HFFc6 (cell line): Measurements from ENCODE around the gene SPAG8. TPM values are rescaled to one million over a fixed set of nuclear protein-coding genes. Genes with fewer than 3 reads are reported as not detected.
A peak's percentile ranks its signal among the peaks of the same experiment; 100 is the strongest.

ENCODE experiments used
- DNase-seq: peaks from one replicate; pipeline ENCODE4 v3.0.0-alpha.2; 2018
- H3K27ac Mint-ChIP-seq: 2 replicates; pipeline ENCODE4 v1.8.0; 2020; ENCODE audit warnings: mild to moderate bottlenecking, mixed read lengths
- H3K27me3 Mint-ChIP-seq: 2 replicates; pipeline ENCODE4 v1.8.0; 2021; ENCODE audit warnings: mild to moderate bottlenecking, moderate library complexity, mixed read lengths; ENCODE audit not compliant: insufficient read depth
- H3K36me3 Mint-ChIP-seq: 2 replicates; pipeline ENCODE4 v1.8.0; 2021; ENCODE audit warnings: low read depth, mixed read lengths
- H3K4me1 Mint-ChIP-seq: 2 replicates; pipeline ENCODE4 v1.8.0; 2020; ENCODE audit warnings: low read depth, mixed read lengths
- H3K4me3 Mint-ChIP-seq: 2 replicates; pipeline ENCODE4 v1.8.0; 2020; ENCODE audit warnings: mild to moderate bottlenecking, moderate library complexity, mixed read lengths
- H3K9me3 Mint-ChIP-seq: 2 replicates; pipeline ENCODE4 v1.8.0; 2020; ENCODE audit warnings: mild to moderate bottlenecking, mixed read lengths
- CTCF ChIP-seq: fragments of 200-600 bp; sonication (generic); IDR thresholded peaks from 2 replicates; pipeline ENCODE4 v1.5.0; 2021; ENCODE audit warnings: antibody characterized with exemption, mild to moderate bottlenecking
- total RNA-seq, 6 experiments: library from RNA; stranded (reverse); fragmentation: NEBNext Ultra II Directional; extraction: Animal tissue kit (Norgen Biotek cat#: 25700); gene quantifications; 2 replicates in 1 of 6; 3 replicates in 5 of 6; pipeline ENCODE4 v1.2.3, GENCODE V29; 2021

The SPAG8 gene
- total RNA-seq, 6 experiments from 2014 or later: 0.80 to 1.7 (median 1.2) TPM

GRCh38 chr9:35829084-35829763 lies 17.2 kb upstream of the SPAG8 start, which contains the start of gene TMEM8B:
TMEM8B (plus strand) TSS chr9:35829228; CDS start chr9:35829448, 220 bp downstream.
- DNase-seq: peak; percentile 79
- Mint-ChIP-seq H3K27me3 (no peaks in the 10 kb centered on the region; the same call in 1 of the 2 replicates), H3K4me1 (peaks cover 62% of the 10 kb centered on the region), H3K4me3 (peak within 1 kb of the TSS; percentile 93), H3K36me3 (no peaks in the 10 kb centered on the region), H3K9me3 (no peaks in the 10 kb centered on the region), H3K27ac (peak within 1 kb of the TSS; percentile 85)
- TF ChIP-seq CTCF: no peak

GRCh38 chr9:35828716-35829083 lies 16.6 kb upstream of the SPAG8 start, which contains the start of gene FAM221B:
FAM221B (minus strand) TSS chr9:35828732; CDS start chr9:35826161, 2,571 bp downstream.
- H3K27ac Mint-ChIP-seq: peak within 1 kb of the TSS; percentile 85
- H3K27me3 Mint-ChIP-seq: no peaks in the 10 kb centered on the region; the same call in 1 of the 2 replicates
- H3K4me1 Mint-ChIP-seq: peaks cover 58% of the 10 kb centered on the region
- H3K9me3 Mint-ChIP-seq: no peaks in the 10 kb centered on the region
- no peaks in the 10 kb centered on the region for H3K36me3 Mint-ChIP-seq
- no peak for DNase-seq
- peak within 1 kb of the TSS; percentile 93 for H3K4me3 Mint-ChIP-seq
- no peak for TF ChIP-seq CTCF

GRCh38 chr9:35827486-35827885 lies 15.4 kb upstream of the SPAG8 start:
- peak; percentile 65 for DNase-seq
- Mint-ChIP-seq H3K4me1 (peaks cover 61% of the 10 kb centered on the region), H3K27me3 (no peaks in the 10 kb centered on the region; the same call in 1 of the 2 replicates), H3K9me3 (no peaks in the 10 kb centered on the region), H3K27ac (peak overlapping the region; percentile 80), H3K36me3 (no peaks in the 10 kb centered on the region), H3K4me3 (peak overlapping the region; percentile 66)
- TF ChIP-seq CTCF: no peak

- no peaks in the 10 kb centered on the region; the same call in 1 of the 2 replicates for H3K27me3 Mint-ChIP-seq
- peaks cover 61% of the 10 kb centered on the region for H3K4me1 Mint-ChIP-seq
- no peaks in the 10 kb centered on the region for H3K9me3 Mint-ChIP-seq
- no peak overlapping the region for H3K4me3 Mint-ChIP-seq
- DNase-seq: peak; percentile 59
- peak overlapping the region; percentile 68 for H3K27ac Mint-ChIP-seq
- no peaks in the 10 kb centered on the region for H3K36me3 Mint-ChIP-seq
- TF ChIP-seq CTCF: peak; percentile 90
Measured at GRCh38 chr9:35826071-35826701, 14.1 kb upstream of the SPAG8 start.

GRCh38 chr9:35822926-35823325 lies 10.9 kb upstream of the SPAG8 start:
- H3K9me3 Mint-ChIP-seq: no peaks in the 10 kb centered on the region
- no peaks in the 10 kb centered on the region for H3K36me3 Mint-ChIP-seq
- peaks cover 44% of the 10 kb centered on the region for H3K4me1 Mint-ChIP-seq
- H3K27me3 Mint-ChIP-seq: peaks cover 1% of the 10 kb centered on the region; the same call in 1 of the 2 replicates
- H3K4me3 Mint-ChIP-seq: no peak overlapping the region
- no peak overlapping the region for H3K27ac Mint-ChIP-seq
- DNase-seq: no peak
- no peak for TF ChIP-seq CTCF
